Calu3 (cell line): Measurements from ENCODE around the gene TNK2. TPM values are rescaled to one million over a fixed set of nuclear protein-coding genes. Genes with fewer than 3 reads are reported as not detected.
"Not testable (repeated sequence)": the region's sequence is repeated elsewhere in the genome, so short reads cannot be mapped to it uniquely, and the experiment has no call there.

ENCODE experiments used
- BruUV-seq: library from RNA; stranded (reverse); fragments of 400-500 nt; replicated peaks from 2 replicates; lab custom pipeline; 2021; lab: Mats Ljungman, UMichigan
- CTCF ChIA-PET: fragments of 300-600 bp; sonication (Branson Sonifier 250); formaldehyde crosslinking; loops from one replicate; lab custom pipeline; 2022; ENCODE audit warnings: antibody characterized with exemption; lab: Charles Lee
- DNase-seq: peaks from one replicate; pipeline ENCODE4 v3.0.0; 2022
- H3K27ac Mint-ChIP-seq: one replicate; pipeline ENCODE4 v1.8.0; 2022; ENCODE audit warnings: mixed read lengths; ENCODE audit not compliant: unreplicated experiment
- H3K27me3 Mint-ChIP-seq: one replicate; pipeline ENCODE4 v1.8.0; 2022; ENCODE audit warnings: mixed read lengths; ENCODE audit not compliant: unreplicated experiment
- H3K36me3 Mint-ChIP-seq: one replicate; pipeline ENCODE4 v1.8.0; 2022; ENCODE audit warnings: mild to moderate bottlenecking, moderate library complexity, mixed read lengths; ENCODE audit not compliant: insufficient read depth, unreplicated experiment
- H3K4me1 Mint-ChIP-seq: one replicate; pipeline ENCODE4 v1.8.0; 2022; ENCODE audit warnings: mild to moderate bottlenecking, low read depth, mixed read lengths; ENCODE audit not compliant: unreplicated experiment
- H3K4me3 Mint-ChIP-seq: one replicate; pipeline ENCODE4 v1.8.0; 2022; ENCODE audit warnings: mild to moderate bottlenecking, low read depth, moderate library complexity, mixed read lengths; ENCODE audit not compliant: unreplicated experiment
- H3K9me3 Mint-ChIP-seq: one replicate; pipeline ENCODE4 v1.8.0; 2022; ENCODE audit warnings: low read depth, mixed read lengths; ENCODE audit not compliant: unreplicated experiment
- intact Hi-C: fragments of 100-400 bp; cut with micrococcal nuclease; formaldehyde crosslinking; loops from one replicate; pipeline ENCODE4 v1.10.0; 2022; ENCODE audit not compliant: unreplicated experiment
- total RNA-seq: library from RNA; stranded (reverse); gene quantifications from 2 replicates; pipeline ENCODE4 v1.2.3, GENCODE V29; 2022

The TNK2 gene
- total RNA-seq, 1 experiment from 2014 or later: 50.4 TPM

DNA sequence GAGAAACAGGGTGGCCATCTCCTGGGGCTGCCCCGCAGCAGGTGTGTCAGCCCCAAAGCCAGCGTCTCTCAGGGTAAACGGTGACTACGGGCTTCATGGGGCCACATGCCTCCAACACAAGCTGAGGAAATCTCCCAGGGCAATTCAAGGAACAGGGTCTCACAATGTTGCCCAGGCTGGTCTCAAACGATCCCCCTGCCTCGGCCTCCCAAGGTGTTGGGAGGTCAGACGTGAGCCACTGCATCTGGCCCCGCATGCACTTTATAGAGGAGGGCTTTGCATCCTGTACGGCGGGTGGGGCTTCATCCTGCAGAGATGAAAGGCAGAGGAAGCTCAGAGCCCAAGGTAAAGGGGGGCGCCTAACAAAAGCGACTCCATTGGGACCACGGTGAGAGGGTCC is 42.4 kb upstream of the TNK2 start:
- peaks cover 13% of the 10 kb centered on the region for H3K36me3 Mint-ChIP-seq
- H3K4me1 Mint-ChIP-seq, H3K9me3 Mint-ChIP-seq, H3K27me3 Mint-ChIP-seq, H3K4me3 Mint-ChIP-seq, intact Hi-C loops, BruUV-seq, H3K27ac Mint-ChIP-seq, CTCF ChIA-PET, DNase-seq: not testable (repeated sequence)

DNA sequence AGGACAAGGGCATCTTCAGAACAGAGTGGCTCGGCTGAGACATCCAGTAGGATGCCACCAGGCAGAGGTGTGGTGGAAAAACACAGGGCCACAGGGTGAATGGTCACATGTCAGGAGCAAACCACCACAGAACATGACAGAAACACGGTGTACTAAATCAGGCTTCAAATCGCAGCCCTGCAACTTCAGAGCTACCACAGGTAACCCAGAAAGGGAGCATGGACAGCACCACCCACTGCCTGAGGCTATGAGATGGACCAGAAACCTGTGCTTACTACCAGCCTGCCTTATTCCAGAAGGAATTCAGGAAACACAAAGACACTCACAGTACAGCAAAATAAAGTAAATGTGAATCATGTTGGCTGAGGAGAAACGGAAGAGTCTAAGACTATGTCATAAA is 41.8 kb upstream of the TNK2 start:
- H3K27me3 Mint-ChIP-seq, H3K4me3 Mint-ChIP-seq, H3K9me3 Mint-ChIP-seq, intact Hi-C loops, H3K27ac Mint-ChIP-seq, DNase-seq, H3K4me1 Mint-ChIP-seq, CTCF ChIA-PET, BruUV-seq: not testable (repeated sequence)
- peaks cover 14% of the 10 kb centered on the region for H3K36me3 Mint-ChIP-seq

DNA sequence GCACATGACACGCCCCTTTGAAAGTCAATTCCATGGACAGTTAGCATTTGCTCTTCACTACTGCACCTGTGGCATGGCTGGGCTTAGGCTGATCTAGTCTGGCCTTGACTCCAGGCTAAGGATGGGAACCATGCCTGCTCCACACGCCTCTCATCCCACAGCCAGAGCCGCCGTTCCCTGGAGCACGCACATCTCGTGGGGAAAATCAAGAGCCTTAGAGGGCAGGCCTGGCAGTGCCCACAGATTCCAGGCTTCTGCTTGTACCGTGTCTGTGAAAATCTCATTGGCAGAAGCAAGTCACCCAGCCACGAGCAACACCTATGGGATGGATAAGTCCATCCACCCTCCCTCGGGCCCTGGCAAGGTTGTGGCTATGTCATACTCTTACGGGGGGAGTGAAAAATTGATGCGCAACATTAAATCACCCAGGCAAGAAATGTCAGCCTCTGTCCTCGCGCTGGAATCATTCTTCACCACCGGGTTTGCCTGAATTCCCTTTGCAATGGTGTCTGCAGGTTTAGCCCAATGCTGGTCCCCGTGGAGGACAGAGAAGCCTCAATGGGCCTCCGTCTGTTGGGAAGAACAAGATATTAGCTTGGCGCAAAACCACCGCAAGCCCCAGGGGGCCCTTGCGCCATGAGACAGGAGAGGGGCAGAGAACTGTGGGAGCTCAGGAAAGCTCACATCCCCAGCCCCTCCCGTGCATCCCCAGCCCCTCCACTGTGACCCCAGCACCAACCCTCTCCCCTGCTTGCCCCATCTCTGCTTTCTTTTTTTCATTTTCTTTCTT is 38.8 kb upstream of the TNK2 start:
- CTCF ChIA-PET, H3K27me3 Mint-ChIP-seq, H3K4me1 Mint-ChIP-seq, H3K27ac Mint-ChIP-seq, BruUV-seq, H3K4me3 Mint-ChIP-seq, intact Hi-C loops, DNase-seq: not testable (repeated sequence)
- Mint-ChIP-seq H3K36me3 (peaks cover 21% of the 10 kb centered on the region), H3K9me3 (peaks cover 12% of the 10 kb centered on the region)

DNA sequence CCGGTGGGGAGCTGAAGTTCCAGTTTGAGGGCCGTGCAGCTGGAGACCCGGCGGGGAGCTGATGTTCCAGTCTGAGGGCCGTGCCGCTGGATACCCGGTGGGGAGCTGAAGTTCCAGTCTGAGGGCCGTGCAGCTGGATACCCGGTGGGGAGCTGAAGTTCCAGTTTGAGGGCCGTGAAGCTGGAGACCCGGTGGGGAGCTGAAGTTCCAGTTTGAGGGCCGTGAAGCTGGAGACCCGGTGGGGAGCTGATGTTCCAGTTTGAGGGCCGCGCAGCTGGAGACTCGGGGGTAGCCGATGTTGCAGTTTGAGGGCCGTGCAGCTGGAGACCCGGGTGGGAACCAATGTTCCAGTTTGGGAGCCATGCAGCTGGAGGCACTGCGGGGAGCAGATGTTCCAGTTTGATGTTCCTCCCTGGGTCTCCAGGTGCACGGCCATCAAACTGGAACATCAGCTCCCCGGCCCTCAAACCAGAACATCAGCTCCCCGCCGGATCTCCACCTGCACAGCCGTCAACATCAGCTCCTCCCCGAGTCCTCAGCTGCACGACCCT is 33.0 kb upstream of the TNK2 start:
- BruUV-seq, H3K27ac Mint-ChIP-seq, H3K4me1 Mint-ChIP-seq, H3K27me3 Mint-ChIP-seq, intact Hi-C loops, DNase-seq, H3K4me3 Mint-ChIP-seq: not testable (repeated sequence)
- Mint-ChIP-seq H3K9me3 (peaks cover 12% of the 10 kb centered on the region), H3K36me3 (peaks cover 21% of the 10 kb centered on the region)
- CTCF ChIA-PET: interaction anchor here (1.4 kb wide), 1 partner anchor 59 kb away, joined by 10 read pairs; no protein-coding TSS in a partner anchor

DNA sequence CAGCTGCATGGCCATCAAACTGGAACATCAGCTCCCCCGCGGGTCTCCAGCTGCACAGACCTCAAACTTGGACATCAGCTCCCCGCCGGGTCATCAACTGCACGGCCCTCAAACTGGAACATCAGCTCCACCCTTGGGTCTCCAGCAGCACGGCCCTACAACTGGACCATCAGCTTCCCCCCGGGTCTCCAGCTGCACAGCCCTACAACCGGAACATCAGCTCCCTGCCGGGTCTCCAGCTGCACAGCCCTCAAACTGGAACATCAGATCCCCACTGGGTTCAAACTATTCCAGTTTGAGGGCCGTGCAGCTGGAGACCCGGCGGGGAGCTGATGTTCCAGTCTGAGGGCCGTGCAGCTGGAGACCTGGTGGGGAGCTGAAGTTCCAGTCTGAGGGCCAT is 32.5 kb upstream of the TNK2 start:
- DNase-seq, H3K27me3 Mint-ChIP-seq, intact Hi-C loops, BruUV-seq, H3K4me3 Mint-ChIP-seq, H3K4me1 Mint-ChIP-seq, H3K27ac Mint-ChIP-seq: not testable (repeated sequence)
- CTCF ChIA-PET: interaction anchor here (0.7 to 1.4 kb wide), 3 partner anchors 15 to 410 kb away, joined by 4 to 10 read pairs (median 4); no protein-coding TSS in a partner anchor
- Mint-ChIP-seq H3K36me3 (peaks cover 21% of the 10 kb centered on the region), H3K9me3 (peaks cover 12% of the 10 kb centered on the region)

DNA sequence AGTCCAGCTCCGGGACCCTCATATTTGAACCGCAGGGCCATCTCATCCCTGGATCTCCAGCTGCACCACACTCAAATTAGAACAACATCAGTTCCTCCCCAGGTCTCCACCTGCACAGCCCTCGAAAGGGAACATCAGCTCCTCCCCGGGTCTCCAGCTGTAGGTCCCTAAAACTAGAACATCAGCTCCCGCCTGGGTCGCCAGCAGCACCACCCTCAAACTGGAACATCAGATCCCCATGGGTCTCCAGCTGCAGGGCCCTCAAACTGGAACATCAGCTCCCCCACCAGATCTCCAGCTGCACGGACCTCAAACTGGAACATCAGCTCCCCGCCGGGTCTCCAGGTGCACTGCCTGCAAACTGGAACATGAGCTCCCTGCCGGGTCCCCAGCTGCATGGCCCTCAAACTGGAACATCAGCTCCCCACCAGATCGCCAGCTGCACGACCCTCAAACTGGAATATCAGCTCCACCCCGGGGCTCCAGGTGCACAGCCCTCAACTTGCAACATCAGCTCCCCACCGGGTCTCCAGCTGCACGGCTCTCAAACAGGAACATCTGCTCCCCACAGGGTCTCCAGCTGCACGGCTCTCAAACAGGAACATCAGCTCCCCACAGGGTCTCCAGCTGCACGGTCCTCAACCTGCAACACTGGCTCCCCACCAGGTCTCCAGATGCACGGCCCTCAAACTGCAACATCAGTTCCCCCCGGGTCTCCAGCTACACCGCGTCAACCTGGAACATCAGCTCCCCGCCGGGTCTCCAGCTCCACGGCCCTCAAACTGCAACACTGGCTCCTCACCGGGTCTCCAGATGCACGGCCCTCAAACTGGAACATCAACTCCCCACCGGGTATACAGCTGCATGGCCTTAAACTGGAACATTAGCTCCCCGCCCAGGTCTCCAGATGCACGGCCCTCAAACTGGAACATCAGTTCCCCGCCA is 31.4 kb upstream of the TNK2 start:
- H3K4me3 Mint-ChIP-seq, H3K27ac Mint-ChIP-seq, H3K27me3 Mint-ChIP-seq, DNase-seq, BruUV-seq, intact Hi-C loops, H3K4me1 Mint-ChIP-seq: not testable (repeated sequence)
- CTCF ChIA-PET: interaction anchor here (0.7 to 1.4 kb wide), 3 partner anchors 14 to 411 kb away, joined by 4 to 10 read pairs (median 4); no protein-coding TSS in a partner anchor
- peaks cover 12% of the 10 kb centered on the region for H3K9me3 Mint-ChIP-seq
- peaks cover 17% of the 10 kb centered on the region for H3K36me3 Mint-ChIP-seq

- H3K36me3 Mint-ChIP-seq, H3K27me3 Mint-ChIP-seq, H3K4me3 Mint-ChIP-seq, H3K9me3 Mint-ChIP-seq, CTCF ChIA-PET, H3K27ac Mint-ChIP-seq, BruUV-seq, intact Hi-C loops: not testable (repeated sequence)
- peaks cover 20% of the 10 kb centered on the region for H3K4me1 Mint-ChIP-seq
- DNase-seq: peak; percentile 43
These were observed 24.7 kb upstream of the TNK2 start for GRCh38 chr3:195933044-195933430.
